ENCODE measurements around the gene CDC42EP3.

CDC42EP3 gene

GRCh38 chr2:37625796-37626571 is 45.5 kb downstream of the CDC42EP3 start:
- no peak overlapping the region for H3K4me3 ChIP-seq (ENCODE audit: low read length)

GRCh38 chr2:37625156-37625555 is 46.3 kb downstream of the CDC42EP3 start:
- H3K9ac ChIP-seq (ENCODE audit: low read length), result no peak overlapping the region
- H3K27me3 ChIP-seq (ENCODE audit: control insufficient read depth, insufficient read depth, low read length), result no peaks in the 10 kb centered on the region
- peak overlapping the region; percentile 75 for H3K27ac ChIP-seq (ENCODE audit: low read depth, low read length)
- H3K4me1 ChIP-seq (ENCODE audit: control insufficient read depth, insufficient read depth, low read length), result peaks cover 19% of the 10 kb centered on the region
- no peaks in the 10 kb centered on the region for H3K36me3 ChIP-seq (ENCODE audit: control insufficient read depth, insufficient read depth, low read length)
- no peak overlapping the region for H3K4me3 ChIP-seq (ENCODE audit: low read length)

More at GRCh38 chr2:37625796-37626571, 45.5 kb downstream of the CDC42EP3 start:
- Histone ChIP-seq H3K27me3 (ENCODE audit: control insufficient read depth, insufficient read depth, low read length) (no peaks in the 10 kb centered on the region), H3K27ac (ENCODE audit: low read depth, low read length) (peak overlapping the region; percentile 75), H3K36me3 (ENCODE audit: control insufficient read depth, insufficient read depth, low read length) (no peaks in the 10 kb centered on the region), H3K4me1 (ENCODE audit: control insufficient read depth, insufficient read depth, low read length) (peaks cover 19% of the 10 kb centered on the region), H3K9ac (ENCODE audit: low read length) (no peak overlapping the region)

- Histone ChIP-seq H3K27me3 (ENCODE audit: control insufficient read depth, insufficient read depth, low read length) (no peaks in the 10 kb centered on the region), H3K9ac (ENCODE audit: low read length) (no peak overlapping the region), H3K36me3 (ENCODE audit: control insufficient read depth, insufficient read depth, low read length) (no peaks in the 10 kb centered on the region), H3K4me3 (ENCODE audit: low read length) (no peak overlapping the region), H3K27ac (ENCODE audit: low read depth, low read length) (no peak overlapping the region), H3K4me1 (ENCODE audit: control insufficient read depth, insufficient read depth, low read length) (peaks cover 19% of the 10 kb centered on the region)
Measured at GRCh38 chr2:37623971-37624900, 47.2 kb downstream of the CDC42EP3 start.

GRCh38 chr2:37623406-37623805 is 48.0 kb downstream of the CDC42EP3 start:
- H3K9ac ChIP-seq (ENCODE audit: low read length), result no peak overlapping the region
- H3K36me3 ChIP-seq (ENCODE audit: control insufficient read depth, insufficient read depth, low read length), result no peaks in the 10 kb centered on the region
- H3K27ac ChIP-seq (ENCODE audit: low read depth, low read length), result no peak overlapping the region
- H3K4me1 ChIP-seq (ENCODE audit: control insufficient read depth, insufficient read depth, low read length), result peaks cover 19% of the 10 kb centered on the region
- H3K27me3 ChIP-seq (ENCODE audit: control insufficient read depth, insufficient read depth, low read length), result no peaks in the 10 kb centered on the region
- H3K4me3 ChIP-seq (ENCODE audit: low read length), result no peak overlapping the region

- Histone ChIP-seq H3K4me1 (ENCODE audit: control insufficient read depth, insufficient read depth, low read length) (peaks cover 19% of the 10 kb centered on the region), H3K27me3 (ENCODE audit: control insufficient read depth, insufficient read depth, low read length) (no peaks in the 10 kb centered on the region), H3K36me3 (ENCODE audit: control insufficient read depth, insufficient read depth, low read length) (no peaks in the 10 kb centered on the region), H3K4me3 (ENCODE audit: low read length) (no peak overlapping the region), H3K27ac (ENCODE audit: low read depth, low read length) (no peak overlapping the region), H3K9ac (ENCODE audit: low read length) (no peak overlapping the region)
Measured at GRCh38 chr2:37622450-37623100, 48.9 kb downstream of the CDC42EP3 start.

- Histone ChIP-seq H3K9ac (ENCODE audit: low read length) (no peak overlapping the region), H3K36me3 (ENCODE audit: control insufficient read depth, insufficient read depth, low read length) (no peaks in the 10 kb centered on the region), H3K27me3 (ENCODE audit: control insufficient read depth, insufficient read depth, low read length) (no peaks in the 10 kb centered on the region), H3K4me1 (ENCODE audit: control insufficient read depth, insufficient read depth, low read length) (peaks cover 14% of the 10 kb centered on the region), H3K4me3 (ENCODE audit: low read length) (no peak overlapping the region), H3K27ac (ENCODE audit: low read depth, low read length) (no peak overlapping the region)
Measured at GRCh38 chr2:37621199-37621598, 50.2 kb downstream of the CDC42EP3 start.

GRCh38 chr2:37619959-37620300 is 51.5 kb downstream of the CDC42EP3 start:
- Histone ChIP-seq H3K4me3 (ENCODE audit: low read length) (no peak overlapping the region), H3K9ac (ENCODE audit: low read length) (no peak overlapping the region), H3K27me3 (ENCODE audit: control insufficient read depth, insufficient read depth, low read length) (no peaks in the 10 kb centered on the region), H3K4me1 (ENCODE audit: control insufficient read depth, insufficient read depth, low read length) (peaks cover 4% of the 10 kb centered on the region), H3K27ac (ENCODE audit: low read depth, low read length) (no peak overlapping the region), H3K36me3 (ENCODE audit: control insufficient read depth, insufficient read depth, low read length) (no peaks in the 10 kb centered on the region)

- H3K9ac ChIP-seq (ENCODE audit: low read length), result no peak overlapping the region
Measured at GRCh38 chr2:37619230-37619958, 52.0 kb downstream of the CDC42EP3 start.

GRCh38 chr2:37618326-37618725 is 53.1 kb downstream of the CDC42EP3 start:
- Histone ChIP-seq H3K27ac (ENCODE audit: low read depth, low read length) (no peak overlapping the region), H3K27me3 (ENCODE audit: control insufficient read depth, insufficient read depth, low read length) (no peaks in the 10 kb centered on the region), H3K4me3 (ENCODE audit: low read length) (no peak overlapping the region), H3K4me1 (ENCODE audit: control insufficient read depth, insufficient read depth, low read length) (peaks cover 12% of the 10 kb centered on the region), H3K36me3 (ENCODE audit: control insufficient read depth, insufficient read depth, low read length) (no peaks in the 10 kb centered on the region), H3K9ac (ENCODE audit: low read length) (no peak overlapping the region)

More at GRCh38 chr2:37619230-37619958, 52.0 kb downstream of the CDC42EP3 start:
- H3K4me3 ChIP-seq (ENCODE audit: low read length), result no peak overlapping the region
- no peaks in the 10 kb centered on the region for H3K36me3 ChIP-seq (ENCODE audit: control insufficient read depth, insufficient read depth, low read length)
- no peak overlapping the region for H3K27ac ChIP-seq (ENCODE audit: low read depth, low read length)
- H3K27me3 ChIP-seq (ENCODE audit: control insufficient read depth, insufficient read depth, low read length), result no peaks in the 10 kb centered on the region
- H3K4me1 ChIP-seq (ENCODE audit: control insufficient read depth, insufficient read depth, low read length), result peaks cover 6% of the 10 kb centered on the region

GRCh38 chr2:37617119-37617892 is 54.1 kb downstream of the CDC42EP3 start:
- Histone ChIP-seq H3K9ac (ENCODE audit: low read length) (no peak overlapping the region), H3K4me3 (ENCODE audit: low read length) (no peak overlapping the region), H3K4me1 (ENCODE audit: control insufficient read depth, insufficient read depth, low read length) (peaks cover 12% of the 10 kb centered on the region), H3K36me3 (ENCODE audit: control insufficient read depth, insufficient read depth, low read length) (no peaks in the 10 kb centered on the region), H3K27me3 (ENCODE audit: control insufficient read depth, insufficient read depth, low read length) (no peaks in the 10 kb centered on the region), H3K27ac (ENCODE audit: low read depth, low read length) (no peak overlapping the region)

GRCh38 chr2:37616677-37617005 is 54.8 kb downstream of the CDC42EP3 start:
- H3K36me3 ChIP-seq (ENCODE audit: control insufficient read depth, insufficient read depth, low read length), result no peaks in the 10 kb centered on the region
- H3K4me3 ChIP-seq (ENCODE audit: low read length), result no peak overlapping the region
- H3K9ac ChIP-seq (ENCODE audit: low read length), result no peak overlapping the region
- H3K27me3 ChIP-seq (ENCODE audit: control insufficient read depth, insufficient read depth, low read length), result no peaks in the 10 kb centered on the region
- no peak overlapping the region for H3K27ac ChIP-seq (ENCODE audit: low read depth, low read length)
- peaks cover 15% of the 10 kb centered on the region for H3K4me1 ChIP-seq (ENCODE audit: control insufficient read depth, insufficient read depth, low read length)

Measured in rectal smooth muscle tissue (tissue), 1 donor.